Measurements from ENCODE around the gene TOX2.

DNA sequence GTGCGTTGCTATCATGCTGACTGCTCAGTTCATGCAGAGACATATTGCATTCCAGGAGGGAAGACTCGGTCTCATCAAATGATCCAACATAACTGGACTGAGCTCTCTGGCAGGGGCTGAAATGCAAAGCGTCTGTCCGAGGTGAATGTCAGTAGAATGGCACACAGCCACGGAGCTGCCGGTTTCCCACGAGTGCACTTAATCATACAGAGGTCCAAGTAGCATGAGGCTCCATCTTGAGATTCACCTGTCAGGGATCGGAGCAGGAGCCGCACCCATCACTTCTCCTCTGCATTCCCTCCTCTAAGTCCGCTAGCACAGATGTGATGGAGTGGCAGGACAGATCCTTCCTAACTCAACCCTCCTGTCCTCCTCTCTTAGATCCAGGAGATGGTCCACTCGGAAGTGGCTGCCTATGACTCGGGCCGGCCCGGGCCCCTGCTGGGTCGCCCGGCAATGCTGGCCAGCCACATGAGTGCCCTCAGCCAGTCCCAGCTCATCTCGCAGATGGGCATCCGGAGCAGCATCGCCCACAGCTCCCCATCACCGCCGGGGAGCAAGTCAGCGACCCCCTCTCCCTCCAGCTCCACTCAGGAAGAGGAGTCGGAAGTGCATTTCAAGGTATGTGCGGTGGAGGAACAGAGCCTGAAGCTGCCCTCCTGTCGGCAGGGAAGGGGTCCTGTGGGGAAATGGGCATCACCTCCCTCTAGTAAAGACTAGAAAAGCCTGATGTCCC is 136.4 kb downstream of the TOX2 start:
- TF ChIP-seq CTCF (IDR thresholded peaks at IDR 0.05; ENCODE audit: low read depth, low read length) = no peak
- TF ChIP-seq EZH2phosphoT487 (IDR thresholded peaks at IDR 0.05; ENCODE audit: low read depth) = no peak
